Ishikawa (cell line): ENCODE results near the gene PIM2.
A peak's percentile ranks its signal among the peaks of the same experiment; 100 is the strongest.

Experiments used
- CEBPB ChIP-seq: IDR thresholded peaks from 2 replicates; pipeline ENCODE4 v1.6.1; 2012
- CREB1 ChIP-seq: IDR thresholded peaks from 2 replicates; pipeline ENCODE4 v1.6.1; 2012; ENCODE audit warnings: low read depth
- EGR1 ChIP-seq: IDR thresholded peaks from 2 replicates; pipeline ENCODE4 v1.6.1; 2012
- EP300 ChIP-seq: IDR thresholded peaks from 2 replicates; pipeline ENCODE4 v1.6.1; 2012; ENCODE audit warnings: borderline replicate concordance
- FOXM1 ChIP-seq: IDR thresholded peaks from 2 replicates; pipeline ENCODE4 v1.6.1; 2012; ENCODE audit warnings: low read depth, borderline replicate concordance
- MAX ChIP-seq: IDR thresholded peaks from 2 replicates; pipeline ENCODE4 v1.6.1; 2012
- NFIC ChIP-seq: IDR thresholded peaks from 2 replicates; pipeline ENCODE4 v1.6.1; 2012
- RAD21 ChIP-seq: IDR thresholded peaks from 2 replicates; pipeline ENCODE4 v1.6.1; 2012; ENCODE audit warnings: low read depth
- REST ChIP-seq: IDR thresholded peaks from 2 replicates; pipeline ENCODE4 v1.6.1; 2012; ENCODE audit warnings: low read depth, mild to moderate bottlenecking
- TAF1 ChIP-seq: IDR thresholded peaks from 2 replicates; pipeline ENCODE4 v1.6.1; 2012; ENCODE audit warnings: low read depth, mild to moderate bottlenecking
- TCF12 ChIP-seq: IDR thresholded peaks from 2 replicates; pipeline ENCODE4 v1.6.1; 2012; ENCODE audit warnings: low read depth
- TEAD4 ChIP-seq: IDR thresholded peaks from 2 replicates; pipeline ENCODE4 v1.6.1; 2012
- USF1 ChIP-seq: IDR thresholded peaks from 2 replicates; pipeline ENCODE4 v1.6.1; 2012
- YY1 ChIP-seq: IDR thresholded peaks from 2 replicates; pipeline ENCODE4 v1.6.1; 2012; ENCODE audit warnings: low read depth
- ZBTB7A ChIP-seq: IDR thresholded peaks from 2 replicates; pipeline ENCODE4 v1.6.1; 2012; ENCODE audit warnings: low read depth

Gene PIM2

GRCh38 chrX:48918643-48919340 is at the start of gene PIM2:
PIM2 (minus strand) TSS chrX:48919024; CDS start chrX:48918834, 190 bp downstream.
- TF ChIP-seq USF1 (peak; percentile 70), CREB1 (no peak), FOXM1 (no peak), RAD21 (no peak), EP300 (no peak), REST (no peak), CEBPB (no peak), TAF1 (peak; percentile 66), EGR1 (0 out of 2 replicates have a peak, but pooled peaks have one; percentile 1), TCF12 (no peak), ZBTB7A (peak; percentile 85), TEAD4 (no peak), NFIC (no peak), YY1 (no peak), MAX (no peak)

GRCh38 chrX:48968377-48968776 is 49.6 kb upstream of the PIM2 start:
- no peak for TF ChIP-seq EGR1
- TF ChIP-seq ZBTB7A: no peak
- TF ChIP-seq USF1: no peak
- TF ChIP-seq NFIC: no peak
- TF ChIP-seq YY1: no peak
- no peak for TF ChIP-seq MAX
- TF ChIP-seq EP300: no peak
- no peak for TF ChIP-seq CEBPB
- TF ChIP-seq TCF12: no peak
- TF ChIP-seq RAD21: no peak
- TF ChIP-seq CREB1: no peak
- TF ChIP-seq TAF1: no peak
- no peak for TF ChIP-seq FOXM1
- TF ChIP-seq TEAD4: no peak
- TF ChIP-seq REST: no peak

- TF ChIP-seq TEAD4 (0 out of 2 replicates have a peak, but pooled peaks have one; percentile 14), EGR1 (no peak), YY1 (no peak), ZBTB7A (no peak), TAF1 (no peak), CREB1 (no peak), REST (no peak)
These were observed 48.2 kb upstream of the PIM2 start for GRCh38 chrX:48966796-48967579.

GRCh38 chrX:48965959-48966358 is 47.1 kb upstream of the PIM2 start:
- no peak for TF ChIP-seq EP300
